RWPE1 (cell line): ENCODE data around the gene SCAMP4.

Experiments used
- CTCF ChIA-PET: fragments of 350-600 bp; sonication (Branson Sonifier 250); formaldehyde crosslinking; extraction: SDS; loops from one replicate; lab custom pipeline; 2021; lab: Yijun Ruan, JAX
- POLR2A ChIA-PET: fragments of 400-600 bp; formaldehyde crosslinking; extraction: SDS; loops from one replicate; lab custom pipeline; 2020; ENCODE audit warnings: antibody characterized with exemption; ENCODE audit not compliant: low non-redundant PET; lab: Yijun Ruan, JAX
- DNase-seq: peaks from one replicate; pipeline ENCODE4 v3.0.0; 2012; ENCODE audit warnings: low spot score
- H3K27ac ChIP-seq: fragments of 450-650 bp; 2 replicates; pipeline ENCODE4 v1.5.1; 2017
- CTCF ChIP-seq: fragments of 450-650 bp; conservative IDR thresholded peaks from 2 replicates; pipeline ENCODE4 v1.5.1; 2017; ENCODE audit warnings: low read depth, mild to moderate bottlenecking

Gene SCAMP4

GRCh38 chr19:1865172-1866010 is 39.8 kb upstream of the SCAMP4 start:
- TF ChIP-seq CTCF: no peak
- H3K27ac ChIP-seq: peak overlapping the region; percentile 98
- CTCF ChIA-PET: interaction anchor here (0.6 to 1.2 kb wide), 5 partner anchors 10 to 374 kb away, joined by 3 to 5 read pairs (median 3); no protein-coding TSS in a partner anchor
- POLR2A ChIA-PET: interaction anchor here (0.7 kb wide), 1 partner anchor 293 kb away, joined by 3 read pairs; no protein-coding TSS in a partner anchor
- DNase-seq: no peak

- TF ChIP-seq CTCF: no peak
- CTCF ChIA-PET: no interaction called here
- POLR2A ChIA-PET: no interaction called here
Observed at GRCh38 chr19:1866693-1867348, 38.4 kb upstream of the SCAMP4 start.

GRCh38 chr19:1867349-1867724 is 37.9 kb upstream of the SCAMP4 start:
- DNase-seq: no peak
- peak overlapping the region; percentile 98 for H3K27ac ChIP-seq
- POLR2A ChIA-PET: no interaction called here
- TF ChIP-seq CTCF: no peak
- CTCF ChIA-PET: no interaction called here

More at GRCh38 chr19:1866693-1867348, 38.4 kb upstream of the SCAMP4 start:
- peak overlapping the region; percentile 98 for H3K27ac ChIP-seq
- DNase-seq: no peak

- peak overlapping the region; percentile 33 for H3K27ac ChIP-seq
- POLR2A ChIA-PET: no interaction called here
Observed at GRCh38 chr19:1868971-1869370, 36.2 kb upstream of the SCAMP4 start.

GRCh38 chr19:1871140-1871597 is 34.0 kb upstream of the SCAMP4 start:
- POLR2A ChIA-PET: no interaction called here
- CTCF ChIA-PET: no interaction called here
- no peak for TF ChIP-seq CTCF

More at GRCh38 chr19:1868971-1869370, 36.2 kb upstream of the SCAMP4 start:
- TF ChIP-seq CTCF: no peak
- CTCF ChIA-PET: no interaction called here
- no peak for DNase-seq

GRCh38 chr19:1871630-1872029 is 33.6 kb upstream of the SCAMP4 start:
- CTCF ChIA-PET: interaction anchor here (0.7 kb wide), 1 partner anchor 176 kb away, joined by 3 read pairs; no protein-coding TSS in a partner anchor
- H3K27ac ChIP-seq: peak overlapping the region; percentile 88
- POLR2A ChIA-PET: no interaction called here
- no peak for DNase-seq
- no peak for TF ChIP-seq CTCF

More at GRCh38 chr19:1871140-1871597, 34.0 kb upstream of the SCAMP4 start:
- peak overlapping the region; percentile 33 for H3K27ac ChIP-seq
- no peak for DNase-seq
